ENCODE measurements around the gene ZNF653.

The ZNF653 gene

GRCh38 chr19:11513946-11514345 lies 8.3 kb upstream of the ZNF653 start:
- no peak for FAIRE-seq

- FAIRE-seq, result no peak
These were observed 4.8 kb upstream of the ZNF653 start for GRCh38 chr19:11510444-11510843.

DNA sequence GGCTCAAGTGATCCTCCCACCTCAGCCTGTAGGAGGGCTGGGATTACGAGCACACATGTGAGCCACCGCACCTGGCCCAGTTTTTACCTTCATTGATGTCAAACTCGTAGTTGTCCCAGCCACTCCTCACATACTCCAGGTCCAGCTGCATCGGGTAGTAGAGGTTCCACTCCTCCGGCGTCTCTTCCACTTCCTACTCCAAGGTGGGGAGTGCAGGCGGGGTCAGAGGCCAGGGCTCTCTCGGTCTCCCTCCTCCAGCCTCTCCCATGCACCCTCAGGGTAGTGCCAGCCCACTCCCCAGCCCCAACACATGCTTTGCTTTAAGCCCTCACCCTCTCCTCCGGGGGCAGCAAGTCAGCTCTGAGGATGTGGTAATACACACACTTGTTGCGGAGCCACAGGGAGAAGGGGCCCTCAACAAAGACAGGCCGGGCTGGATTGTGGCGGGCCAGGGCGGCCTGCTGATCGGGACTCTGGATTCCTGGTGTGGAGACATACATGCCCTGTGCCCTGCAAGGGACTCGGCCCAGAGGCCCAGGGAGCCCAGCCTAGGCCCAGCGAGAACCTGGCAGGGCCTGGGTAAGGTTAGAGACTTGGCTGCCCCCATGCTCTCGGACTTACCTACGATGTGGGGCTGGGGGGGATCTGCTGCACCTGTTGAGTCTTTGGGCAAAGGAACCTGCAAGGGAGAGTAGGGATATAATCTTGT lies 1.9 kb upstream of the ZNF653 start:
- FAIRE-seq, result no peak

DNA sequence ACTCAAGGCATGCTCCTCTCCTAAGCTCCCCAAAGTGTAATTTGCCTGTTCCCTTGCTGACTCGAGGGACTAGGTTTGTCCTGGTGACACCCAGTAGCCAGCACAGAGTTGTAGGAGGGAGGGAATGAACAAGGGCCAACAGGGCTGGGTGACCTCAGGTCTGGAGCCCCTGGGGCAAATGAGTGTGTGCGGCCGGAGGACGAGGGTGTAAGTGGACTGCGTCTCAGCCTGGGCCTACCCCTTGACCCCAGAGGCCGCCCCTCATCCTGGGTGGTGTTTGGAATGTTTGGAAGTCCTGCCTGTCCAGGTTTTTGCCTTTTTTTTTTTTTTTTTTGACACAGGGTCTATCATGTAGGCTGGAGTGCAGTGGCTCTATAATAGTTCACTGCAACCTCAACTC lies 1.3 kb upstream of the ZNF653 start:
- FAIRE-seq, result no peak

GRCh38 chr19:11506101-11506555 lies 489 bp upstream of the ZNF653 start:
- no peak for FAIRE-seq

- FAIRE-seq, result peak; percentile 93
These were observed 571 bp downstream of the ZNF653 start for GRCh38 chr19:11505032-11505503.

DNA sequence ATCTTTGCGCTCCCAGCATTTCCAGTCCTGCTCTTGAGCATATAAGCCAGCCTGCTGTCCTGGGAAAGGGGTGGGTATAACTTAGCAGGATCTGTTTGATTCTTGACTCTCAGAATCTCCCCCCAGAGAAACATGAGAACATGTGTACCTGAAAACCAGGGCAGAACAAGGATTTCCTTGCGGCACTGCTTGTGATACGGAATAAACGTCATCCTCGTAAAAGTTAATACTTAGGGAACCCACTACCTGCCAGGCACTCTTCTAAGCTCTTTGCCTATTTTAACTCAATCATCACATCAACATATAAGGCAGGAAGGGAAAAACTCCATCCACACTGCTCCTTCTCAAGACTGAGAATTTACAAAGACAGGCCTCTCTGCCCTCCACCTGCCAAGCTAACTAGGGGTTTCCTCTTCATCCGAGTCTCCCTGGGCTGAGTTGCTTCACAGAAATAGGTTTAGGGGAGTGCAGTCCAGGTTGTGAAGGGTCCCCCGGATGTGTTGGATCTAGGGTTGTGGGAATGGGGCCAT lies 1.1 kb downstream of the ZNF653 start:
- no peak for FAIRE-seq

GRCh38 chr19:11499890-11500420 lies 5.7 kb downstream of the ZNF653 start:
- no peak for FAIRE-seq

- FAIRE-seq, result no peak
These were observed 6.4 kb downstream of the ZNF653 start for GRCh38 chr19:11499220-11499726.

- peak; percentile 70 for FAIRE-seq
These were observed 9.1 kb downstream of the ZNF653 start for GRCh38 chr19:11496391-11497163.

- FAIRE-seq, result no peak
These were observed 9.8 kb downstream of the ZNF653 start for GRCh38 chr19:11495885-11496284.

DNA sequence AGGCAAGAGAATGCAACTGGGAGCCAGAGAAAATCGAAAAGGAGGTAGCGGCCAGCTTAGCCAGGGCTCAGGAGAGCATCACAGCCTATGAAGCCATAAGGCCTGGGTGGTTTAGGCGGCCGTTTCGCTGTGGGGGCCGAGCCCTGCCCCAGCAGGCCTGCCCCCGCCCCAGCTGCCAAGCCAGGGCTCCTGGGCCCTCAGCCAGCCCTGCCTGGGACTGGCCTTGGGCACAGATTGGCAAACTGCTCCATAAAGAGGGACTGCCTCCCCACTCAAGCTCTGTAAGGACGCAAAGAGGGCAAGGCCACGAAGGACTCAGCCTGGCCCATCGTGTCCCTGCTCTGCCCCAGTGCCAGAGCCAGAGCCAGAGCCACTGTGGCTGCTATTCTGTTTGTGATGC lies 10.2 kb downstream of the ZNF653 start:
- FAIRE-seq, result no peak

GRCh38 chr19:11494634-11495285 lies 10.9 kb downstream of the ZNF653 start:
- no peak for FAIRE-seq

DNA sequence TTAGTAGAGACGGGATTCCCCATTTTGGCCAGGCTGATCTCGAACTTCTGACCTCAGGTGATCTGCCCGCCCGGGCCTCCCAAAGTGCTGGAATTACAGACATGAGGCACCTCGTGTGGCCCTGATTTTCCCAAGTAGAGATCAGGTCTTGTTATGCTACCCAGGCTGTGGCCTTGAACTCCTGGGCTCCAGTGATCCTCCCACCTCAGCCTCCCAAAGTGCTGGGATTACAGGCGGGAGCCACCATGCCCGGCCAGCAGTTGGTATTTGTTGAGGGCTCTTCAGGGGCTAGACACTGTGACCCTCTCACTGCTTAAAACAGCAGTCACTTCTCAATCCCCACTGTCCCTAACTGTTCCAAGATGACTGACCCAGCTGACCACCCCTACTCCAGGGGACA lies 16.3 kb downstream of the ZNF653 start:
- FAIRE-seq, result no peak

- FAIRE-seq, result no peak
These were observed 18.8 kb downstream of the ZNF653 start for GRCh38 chr19:11486661-11487503.

DNA sequence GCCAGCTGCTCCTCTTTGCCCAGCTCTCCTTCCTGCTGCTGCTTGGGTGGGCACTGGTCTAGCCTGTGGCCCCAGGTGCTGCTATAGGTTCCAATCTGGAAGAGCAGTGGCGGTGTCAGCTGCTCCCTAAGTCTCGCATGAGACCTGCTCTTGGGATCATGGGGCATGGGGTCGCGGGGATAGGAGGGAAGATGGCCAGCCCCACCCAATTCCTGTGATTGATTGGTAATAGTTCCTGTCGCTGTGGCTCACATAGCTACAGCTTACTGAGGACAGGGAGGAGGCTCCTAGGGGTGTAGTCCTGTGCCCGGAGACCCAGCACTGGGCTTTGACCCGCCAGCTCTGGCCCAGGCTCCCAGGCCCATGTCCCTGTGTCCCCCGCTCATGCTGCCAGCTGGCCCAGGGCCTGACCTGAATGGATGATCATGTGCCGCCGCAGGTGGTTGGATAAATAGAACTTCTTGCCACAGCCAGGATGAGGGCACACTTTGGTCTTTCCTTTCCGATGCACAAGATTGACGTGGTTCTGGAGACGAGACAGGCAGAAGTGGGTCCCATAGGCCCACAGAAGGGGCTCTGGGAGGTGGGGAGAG lies 20.3 kb downstream of the ZNF653 start:
- no peak for FAIRE-seq

GRCh38 chr19:11483366-11484111 lies 22.1 kb downstream of the ZNF653 start:
- no peak for FAIRE-seq

DNA sequence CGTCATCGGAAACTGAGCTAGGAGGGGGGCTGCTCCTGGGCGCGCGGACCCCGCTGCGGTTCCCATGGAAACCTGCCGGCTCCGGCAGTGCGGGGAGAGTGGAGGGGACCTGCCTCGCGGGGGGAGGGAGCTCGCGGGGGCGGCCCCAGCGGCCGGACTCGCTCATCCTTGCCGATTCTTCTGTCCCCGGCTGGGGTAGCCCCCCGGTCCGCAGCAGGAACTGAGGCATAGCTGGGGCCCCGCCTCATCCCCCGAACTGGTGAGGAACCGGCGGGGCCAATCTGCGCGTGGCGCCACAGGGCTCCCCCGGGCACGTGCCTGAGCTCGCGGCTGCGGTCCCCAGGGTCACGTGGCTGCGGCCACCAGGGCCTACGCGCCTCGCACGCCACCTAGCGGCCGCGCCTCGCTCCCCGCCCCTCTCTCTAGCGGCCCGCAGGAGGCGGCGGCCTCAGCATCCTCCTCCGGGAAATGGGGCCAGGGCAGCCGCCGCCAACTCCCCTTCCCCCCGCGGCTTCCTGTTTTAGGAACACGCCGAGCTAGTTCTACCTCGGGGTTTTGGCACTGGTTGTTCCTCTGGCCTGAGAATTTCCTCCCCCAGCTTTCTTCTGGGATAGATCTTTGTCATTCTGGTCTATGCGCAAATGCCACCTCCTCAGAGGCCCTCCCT lies 23.1 kb downstream of the ZNF653 start:
- FAIRE-seq, result no peak

GRCh38 chr19:11481534-11482383 lies 23.9 kb downstream of the ZNF653 start:
- peak; percentile 94 for FAIRE-seq
